HG02943 (cell line): ENCODE results near the gene TNS4.

Source experiments
- ATAC-seq: cut with Tn5 transposase; IDR thresholded peaks from one replicate; pipeline ENCODE4 v1.9.1; 2021; ENCODE audit warnings: mild to moderate bottlenecking, low read depth, moderate library complexity; ENCODE audit not compliant: unreplicated experiment

Gene TNS4

DNA sequence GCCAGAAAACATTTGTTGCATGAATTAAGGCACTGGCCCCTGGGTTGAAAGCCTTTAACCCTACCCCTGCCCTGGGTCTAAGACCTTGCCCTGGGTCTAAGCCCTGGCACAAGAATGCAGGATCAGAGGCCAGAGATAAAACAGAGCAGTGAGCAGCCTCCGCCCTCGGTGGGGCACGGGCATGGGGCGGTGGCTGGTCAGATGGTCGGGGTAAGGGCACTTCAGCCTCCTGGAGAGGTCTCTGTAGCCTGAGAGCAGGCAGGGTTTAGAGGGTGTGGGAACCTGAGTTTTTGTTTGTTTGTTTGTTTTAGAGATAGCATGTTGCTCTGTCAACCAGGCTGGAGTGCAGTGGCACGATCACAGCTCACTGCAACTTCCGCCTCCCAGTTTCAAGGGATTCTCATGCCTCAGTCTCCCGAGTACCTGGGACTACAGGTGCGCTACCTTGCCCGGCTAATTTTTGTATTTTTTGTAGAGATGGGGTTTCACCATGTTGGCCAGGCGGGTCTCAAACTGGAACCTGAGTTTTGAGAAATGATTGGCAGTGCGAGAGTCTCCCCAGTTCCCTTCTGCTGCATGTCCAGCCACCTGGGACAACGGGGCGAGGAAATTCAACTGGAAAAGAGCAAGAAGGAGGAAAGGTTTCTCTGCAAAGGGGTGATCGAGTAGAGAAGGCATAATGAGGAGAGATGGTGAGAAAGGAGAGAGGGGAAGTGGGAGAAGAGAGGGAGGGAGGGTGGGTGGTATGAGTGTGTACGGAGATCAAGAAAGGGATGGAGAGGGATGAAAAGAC, 27.7 kb downstream of the TNS4 start:
- ATAC-seq, result no peak

DNA sequence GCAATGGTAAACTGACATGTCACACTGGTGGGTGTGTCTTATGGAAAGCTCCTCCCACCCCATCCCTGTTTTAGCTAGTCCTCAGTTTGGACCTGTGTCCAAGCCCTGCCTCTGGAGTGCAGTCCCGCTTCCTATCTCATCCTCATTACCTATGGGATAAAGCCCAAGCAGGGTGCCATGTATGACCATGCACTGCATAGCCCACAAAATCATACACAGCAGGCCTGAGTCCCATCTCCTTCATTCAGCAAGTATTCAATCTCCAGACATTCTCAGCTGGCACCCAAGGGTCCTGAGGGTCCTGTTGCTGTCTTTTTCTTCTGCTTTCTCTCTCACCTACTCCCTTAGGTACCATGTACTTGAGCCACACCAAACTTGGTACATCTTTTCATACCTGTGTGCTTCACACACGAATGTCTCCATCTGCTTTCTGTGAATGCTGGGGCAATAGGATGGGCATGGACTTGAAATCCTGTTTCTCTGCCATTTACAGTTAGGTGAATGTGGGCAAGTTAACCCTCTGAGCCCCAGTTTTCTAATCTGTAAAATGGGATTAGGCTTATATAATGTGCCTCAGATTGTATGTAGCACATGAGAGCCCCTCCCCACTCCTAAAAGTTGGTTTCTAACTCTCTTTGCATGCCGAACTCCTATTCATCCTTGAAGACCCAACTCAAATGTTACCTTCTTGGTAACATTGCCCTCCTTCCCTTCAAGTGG, 28.5 kb downstream of the TNS4 start:
- ATAC-seq, result no peak

DNA sequence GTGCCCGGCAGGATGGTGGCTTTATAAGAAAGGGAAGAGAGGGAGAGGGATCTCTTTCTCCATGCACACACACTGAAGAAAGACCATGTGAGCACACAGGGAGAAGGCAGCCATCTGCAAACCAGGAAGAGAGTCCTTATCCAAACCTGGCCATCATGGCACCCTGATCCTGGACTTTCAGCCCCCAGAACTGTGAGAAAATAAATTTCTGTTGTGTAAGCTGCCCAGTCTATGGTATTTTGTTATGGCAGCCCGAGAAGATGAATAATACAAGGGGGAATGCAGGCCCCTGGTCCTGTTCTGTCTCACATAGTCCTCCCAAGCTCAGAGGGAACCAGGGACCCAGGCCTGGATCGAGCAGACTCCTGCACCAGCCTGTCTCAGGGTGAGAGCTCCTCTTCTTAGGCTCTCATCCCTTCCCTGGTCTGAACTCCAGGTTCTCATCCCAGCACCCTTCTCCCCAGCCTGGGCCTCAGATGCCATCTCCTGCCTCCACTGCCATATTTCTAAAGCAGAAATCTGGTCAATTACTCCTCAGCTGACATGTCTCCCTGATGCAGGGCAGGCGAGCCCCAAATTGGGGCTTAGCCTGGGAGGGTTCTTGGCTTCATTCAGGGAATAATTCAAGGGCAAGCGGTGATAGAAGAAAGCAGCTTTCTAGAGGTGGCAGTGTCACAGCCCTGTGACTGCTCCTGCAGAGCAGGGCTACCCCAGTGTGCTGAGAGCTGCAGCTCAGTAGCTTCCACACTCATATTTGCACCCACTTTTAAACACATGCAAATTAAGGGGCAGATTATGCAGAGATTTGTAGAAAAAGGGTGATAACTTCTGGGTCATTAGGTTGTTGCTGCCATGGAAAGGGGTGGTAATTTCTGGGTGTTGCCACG, 29.3 kb downstream of the TNS4 start:
- no peak for ATAC-seq

DNA sequence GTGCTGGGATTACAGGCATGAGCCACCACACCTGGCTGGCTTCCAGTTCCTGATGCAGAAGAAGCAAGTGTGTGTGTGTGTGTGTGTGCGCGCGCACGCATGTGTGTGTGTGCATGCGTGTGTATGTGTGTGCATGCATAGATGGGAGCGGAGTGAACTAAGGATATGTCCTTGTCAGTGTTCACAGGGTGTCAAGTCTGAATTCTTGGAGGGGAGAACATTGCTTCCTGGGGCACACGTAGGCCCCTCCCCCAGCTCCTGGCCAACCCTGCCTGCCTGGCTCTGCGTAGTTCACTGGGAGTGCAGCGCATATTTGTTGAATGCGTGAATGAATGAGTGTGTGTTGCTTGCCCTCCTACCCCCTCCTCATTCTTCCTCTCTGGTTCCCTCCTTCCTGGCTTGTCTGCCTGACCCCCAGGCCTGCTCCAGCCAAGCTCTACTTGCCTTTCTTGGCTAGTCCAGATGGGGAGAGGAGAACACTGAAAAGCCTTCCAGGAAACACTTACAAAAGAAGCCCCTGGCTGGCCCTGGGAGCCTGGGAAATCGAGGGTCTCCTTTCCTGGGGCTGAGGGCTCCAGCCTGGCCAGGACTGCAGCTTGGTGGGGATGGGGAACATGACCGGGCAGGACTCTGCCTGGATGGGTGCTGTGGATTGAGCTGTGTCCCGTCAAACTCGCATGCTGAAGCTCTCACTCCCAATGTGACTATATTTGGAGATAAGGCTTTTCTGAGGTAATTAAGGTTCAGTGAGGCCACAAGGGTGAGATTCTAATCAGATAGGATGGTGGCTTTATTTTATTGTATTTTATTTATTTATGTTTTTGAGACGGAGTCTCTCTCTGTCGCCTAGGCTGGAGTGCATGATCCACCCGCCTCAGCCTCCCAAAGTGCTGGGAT, 30.2 kb downstream of the TNS4 start:
- ATAC-seq, result no peak

DNA sequence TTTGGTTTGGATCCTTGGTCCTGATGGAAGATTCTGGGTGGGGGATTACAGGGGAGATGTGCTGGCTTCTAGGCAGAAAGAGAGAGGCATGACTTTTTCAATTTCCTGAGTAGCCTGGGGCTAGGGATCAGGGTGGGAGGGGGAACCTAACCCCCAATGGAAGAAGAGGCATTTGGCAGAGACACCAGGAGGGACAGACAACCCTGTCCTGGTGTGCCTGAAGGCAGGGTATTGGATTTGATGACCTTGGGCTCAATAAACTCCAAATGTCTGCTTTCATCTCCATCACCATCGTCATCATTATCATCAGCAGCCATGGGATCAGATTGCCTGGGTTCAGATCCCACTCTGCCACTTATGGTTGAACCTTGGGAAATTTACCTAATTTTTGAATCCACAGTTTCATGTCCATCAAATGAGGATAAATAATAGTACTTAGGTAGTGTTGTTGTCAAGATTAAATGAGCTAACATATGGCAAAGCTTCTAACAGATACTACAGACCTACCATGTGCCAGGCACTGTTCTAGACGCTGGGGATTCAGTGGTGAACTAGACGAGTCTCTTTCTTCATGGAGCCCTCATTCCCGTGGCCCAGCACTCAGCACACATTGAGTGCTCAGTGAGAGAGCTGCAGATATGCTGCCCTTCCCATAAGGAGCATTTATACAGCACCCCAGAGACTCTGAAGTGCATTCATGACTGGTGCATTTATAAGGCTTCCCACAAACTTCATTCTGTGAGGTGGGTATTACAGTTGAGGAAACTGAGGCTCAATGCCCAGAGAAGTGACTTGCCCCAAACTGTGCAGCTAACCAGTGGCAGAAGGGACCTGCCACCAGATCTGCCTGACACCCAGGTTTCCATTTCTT, 31.4 kb downstream of the TNS4 start:
- ATAC-seq, result no peak

DNA sequence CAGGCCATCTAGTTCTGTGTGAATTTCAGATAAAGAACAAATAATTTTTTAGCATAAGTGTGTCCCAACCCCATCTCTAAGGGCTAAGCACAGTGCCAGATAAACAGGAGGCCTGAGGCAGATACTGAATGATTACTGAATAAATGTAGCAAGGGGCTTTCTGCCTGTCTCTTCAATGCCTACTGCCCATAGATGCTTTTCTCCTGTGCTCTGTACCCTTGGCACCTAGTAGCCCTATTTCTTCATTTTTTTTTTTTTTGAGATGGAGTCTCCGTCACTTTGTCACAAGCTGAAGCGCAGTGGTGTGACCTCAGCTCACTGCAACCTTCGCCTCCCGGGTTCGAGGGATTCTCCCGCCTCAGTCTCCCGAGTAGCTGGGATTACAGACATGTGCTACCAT, 32.9 kb downstream of the TNS4 start:
- no peak for ATAC-seq

DNA sequence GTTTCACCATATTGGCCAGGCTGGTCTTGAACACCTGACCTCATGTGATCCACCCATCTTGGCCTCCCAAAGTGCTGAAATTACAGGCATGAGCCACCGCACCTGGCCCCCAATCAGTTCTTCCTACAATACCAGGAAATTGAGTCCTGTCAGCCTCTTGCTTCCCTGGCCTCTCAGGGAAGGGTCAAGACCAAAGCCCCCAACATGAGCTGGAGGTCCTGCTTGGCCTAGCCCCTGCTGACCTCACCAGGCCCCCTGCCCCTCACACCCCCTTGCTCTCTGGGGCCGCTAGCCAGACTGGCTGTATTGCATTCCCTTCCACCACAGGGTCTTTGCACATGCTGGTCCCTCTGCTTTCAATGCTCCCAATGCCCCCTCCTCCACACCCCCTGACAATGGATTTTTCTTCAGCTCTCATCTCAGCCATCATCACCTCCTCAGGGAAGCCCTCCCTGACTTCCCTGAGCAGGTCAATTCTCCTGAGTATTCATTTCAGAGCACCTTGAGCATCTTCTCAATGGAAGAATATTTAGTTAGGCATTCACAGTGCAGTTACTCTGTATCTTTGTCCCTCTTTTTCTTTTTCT, 34.0 kb downstream of the TNS4 start:
- ATAC-seq, result no peak

DNA sequence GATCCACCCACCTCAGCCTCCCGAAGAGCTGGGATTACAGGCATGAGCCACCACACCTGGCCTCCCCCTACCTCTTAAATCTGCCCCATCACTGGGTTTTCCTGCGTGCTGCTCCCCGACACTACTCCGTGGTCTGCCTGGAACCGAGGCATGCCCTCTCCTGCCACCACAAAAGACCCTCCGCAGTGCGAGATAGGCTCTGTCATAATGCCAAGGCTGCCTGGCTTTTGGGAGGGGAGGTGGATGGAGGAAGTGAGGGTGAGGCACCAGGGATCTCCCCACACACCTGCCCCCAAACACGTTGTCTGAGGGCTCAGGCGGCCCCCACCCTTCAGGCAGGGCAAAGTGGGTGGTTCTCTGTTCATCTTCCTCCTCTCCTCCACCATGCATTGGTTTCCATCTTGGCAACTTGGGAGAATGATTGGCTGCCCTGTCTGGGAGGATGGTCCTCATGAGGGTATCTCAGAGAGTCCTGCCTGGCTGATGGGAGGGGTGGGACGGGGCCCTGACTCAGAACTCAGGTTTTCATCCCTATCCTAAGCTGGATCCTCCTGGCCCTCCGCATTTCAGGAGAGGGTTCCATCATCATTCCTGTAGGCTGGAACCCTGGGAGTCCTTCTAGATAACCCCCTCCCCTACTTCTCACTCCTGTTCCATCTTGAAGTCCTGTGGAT, 35.0 kb downstream of the TNS4 start:
- ATAC-seq, result no peak

DNA sequence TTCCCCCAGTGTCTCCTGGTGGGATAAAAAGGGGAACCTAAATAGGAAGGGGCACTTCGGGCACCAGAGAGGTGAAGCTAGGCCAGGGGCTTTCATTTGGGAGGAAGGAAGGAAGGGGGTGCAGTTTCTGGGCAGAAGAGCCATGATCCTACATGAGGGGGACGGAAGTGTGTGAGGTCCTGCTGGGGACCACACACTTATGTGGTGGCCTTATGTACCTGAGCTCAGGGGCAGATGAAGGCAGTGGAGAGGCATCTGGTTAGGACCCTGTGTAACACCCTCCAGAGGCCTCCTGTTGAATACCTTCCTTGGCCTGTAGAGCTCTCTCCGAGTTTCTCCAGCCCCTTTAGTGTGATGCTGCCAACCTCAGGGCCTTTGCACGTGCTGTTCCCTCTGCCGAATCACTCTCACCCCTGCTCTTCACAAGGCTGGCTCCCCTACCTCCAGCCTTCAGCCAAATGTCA, 37.0 kb downstream of the TNS4 start:
- no peak for ATAC-seq

DNA sequence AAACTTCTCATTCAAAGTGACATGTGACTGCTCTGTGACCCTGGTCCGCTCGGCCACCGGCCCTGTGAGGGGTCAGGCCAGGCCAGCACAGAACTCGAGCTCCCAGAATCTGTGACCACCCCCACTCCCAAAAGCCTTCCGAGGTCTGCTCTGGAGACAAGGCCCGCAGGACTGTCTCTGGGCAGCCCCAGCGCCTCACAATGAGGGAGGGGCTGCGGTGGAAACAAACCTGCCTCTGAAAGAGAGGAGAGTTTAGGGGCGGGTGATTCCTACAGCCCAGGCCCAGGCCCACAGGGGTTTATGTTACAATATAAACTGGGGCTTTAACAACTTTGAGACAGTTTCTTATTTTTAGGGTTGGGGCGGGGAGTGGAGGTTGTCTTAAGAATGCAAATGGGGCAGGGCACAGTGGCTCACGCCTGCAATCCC, 38.3 kb downstream of the TNS4 start:
- no peak for ATAC-seq

DNA sequence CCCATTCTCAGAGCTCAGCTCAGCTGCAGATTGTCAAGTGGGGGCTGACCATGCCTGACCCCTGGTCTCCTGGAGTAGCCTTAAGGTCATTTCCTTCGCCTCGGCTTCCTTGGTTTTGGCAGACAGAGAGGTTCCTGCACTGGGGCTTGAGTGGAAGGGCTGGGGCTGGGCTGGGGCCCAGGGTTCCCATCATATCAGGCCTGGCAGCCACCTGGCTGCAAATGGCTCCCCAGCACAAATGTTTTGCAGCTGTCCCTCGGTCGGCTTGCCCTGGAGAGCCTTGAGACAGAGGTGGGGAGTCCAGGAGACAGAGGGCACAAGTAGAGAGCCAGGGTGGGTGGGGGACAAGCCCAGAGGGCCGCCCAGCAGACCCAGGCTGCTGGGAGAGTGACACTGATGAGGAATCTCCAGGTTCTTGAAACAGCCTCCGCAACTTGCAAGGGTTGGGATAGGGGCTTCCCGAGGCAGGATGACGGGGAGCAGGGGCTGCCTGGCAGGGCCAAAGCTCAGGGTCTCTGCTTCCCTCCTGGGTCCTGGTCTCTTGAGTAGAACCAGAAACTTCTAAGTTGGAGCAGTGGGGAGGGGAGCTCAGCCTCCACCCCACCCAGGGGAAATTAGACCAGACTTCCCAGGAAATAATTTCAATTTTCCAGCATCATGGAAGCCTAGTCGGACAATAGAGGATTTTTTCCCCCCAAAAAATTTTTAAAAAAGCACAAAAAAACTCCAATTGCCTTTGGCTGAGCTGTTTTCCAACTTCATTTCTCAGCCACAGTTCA, 38.9 kb downstream of the TNS4 start:
- no peak for ATAC-seq

DNA sequence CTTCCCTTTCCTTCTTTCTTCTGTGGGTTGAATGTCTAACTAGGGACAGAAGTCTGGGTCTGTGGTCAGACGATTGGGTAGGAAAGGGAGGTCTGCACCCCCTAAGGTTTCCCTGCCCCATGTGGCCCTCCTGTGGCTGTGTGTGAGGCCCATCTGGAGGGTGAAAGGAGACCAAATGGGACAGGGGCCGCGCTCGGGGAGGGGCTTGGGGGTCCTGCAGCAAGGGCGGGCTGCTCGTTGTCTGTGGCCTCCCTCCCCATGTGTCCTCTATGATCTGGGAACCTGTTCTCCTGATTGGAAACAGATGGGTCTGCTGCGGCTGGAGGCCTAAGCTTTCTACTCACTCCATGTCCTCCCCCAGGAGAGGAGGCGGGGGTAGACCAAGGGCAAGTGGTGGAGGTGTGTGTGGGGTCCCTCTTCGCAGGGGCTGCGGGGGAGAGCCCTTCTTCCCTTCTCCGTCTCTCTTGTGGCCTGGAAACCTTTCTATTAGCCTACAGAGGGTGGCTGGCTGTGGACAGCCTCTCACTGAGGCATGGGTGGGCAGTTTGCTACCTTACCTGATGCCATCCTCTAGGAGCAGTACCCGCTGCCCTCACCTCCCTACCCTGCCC, 39.6 kb downstream of the TNS4 start:
- ATAC-seq, result no peak

DNA sequence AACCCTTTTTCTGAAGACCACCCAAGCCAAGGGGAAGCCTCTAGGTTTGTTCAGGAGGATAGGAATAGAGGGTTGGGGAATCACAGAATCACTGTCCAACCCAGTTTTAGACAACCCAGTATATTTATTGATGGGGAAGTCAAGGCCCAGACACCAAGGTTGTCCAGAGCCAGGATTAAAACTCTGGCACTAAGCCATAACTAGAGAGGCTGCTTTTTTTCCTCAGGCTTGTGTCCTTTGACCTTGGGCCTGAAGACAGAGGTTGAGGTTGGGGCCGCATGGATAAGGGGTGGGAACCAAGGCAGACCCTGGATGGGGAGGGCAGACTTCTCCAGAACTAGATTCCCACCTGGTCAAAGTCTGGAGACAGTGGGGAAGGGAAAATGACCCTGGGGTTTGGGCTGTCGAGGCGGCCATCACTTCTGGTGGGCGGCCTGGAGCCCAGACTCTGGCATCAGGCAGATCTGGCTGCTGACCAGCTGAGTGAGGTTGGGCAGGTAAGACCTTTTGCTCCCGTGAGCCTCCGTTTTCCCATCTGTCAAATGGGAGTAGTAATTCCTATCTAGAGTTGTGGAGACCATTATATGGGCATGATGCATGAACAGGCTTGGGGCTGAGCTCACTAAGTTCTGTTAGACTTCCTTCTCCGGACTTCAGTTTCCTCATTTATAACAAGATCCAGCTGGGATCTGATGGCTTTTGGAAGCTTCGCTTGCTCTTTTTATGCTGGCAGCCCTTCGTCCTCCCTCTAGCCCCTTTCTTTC, 40.3 kb downstream of the TNS4 start:
- no peak for ATAC-seq

DNA sequence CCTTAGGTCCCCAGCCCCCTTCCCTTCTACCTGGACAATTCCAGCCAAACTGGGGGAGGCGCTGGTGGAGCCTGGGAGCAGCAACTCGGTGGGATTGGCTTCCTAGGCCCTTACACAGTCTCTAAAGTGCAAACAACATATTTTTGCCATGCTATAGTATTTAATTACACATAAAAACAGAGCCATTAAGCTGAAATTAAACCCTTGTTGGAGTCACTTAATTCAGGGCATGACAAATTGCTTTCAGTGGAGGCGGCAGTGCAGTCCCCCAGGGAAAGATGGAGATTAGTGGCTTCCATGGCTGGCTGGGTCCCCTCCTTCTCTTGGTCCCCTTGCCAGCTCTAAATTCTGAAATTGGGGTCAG, 40.8 kb downstream of the TNS4 start:
- ATAC-seq, result no peak

DNA sequence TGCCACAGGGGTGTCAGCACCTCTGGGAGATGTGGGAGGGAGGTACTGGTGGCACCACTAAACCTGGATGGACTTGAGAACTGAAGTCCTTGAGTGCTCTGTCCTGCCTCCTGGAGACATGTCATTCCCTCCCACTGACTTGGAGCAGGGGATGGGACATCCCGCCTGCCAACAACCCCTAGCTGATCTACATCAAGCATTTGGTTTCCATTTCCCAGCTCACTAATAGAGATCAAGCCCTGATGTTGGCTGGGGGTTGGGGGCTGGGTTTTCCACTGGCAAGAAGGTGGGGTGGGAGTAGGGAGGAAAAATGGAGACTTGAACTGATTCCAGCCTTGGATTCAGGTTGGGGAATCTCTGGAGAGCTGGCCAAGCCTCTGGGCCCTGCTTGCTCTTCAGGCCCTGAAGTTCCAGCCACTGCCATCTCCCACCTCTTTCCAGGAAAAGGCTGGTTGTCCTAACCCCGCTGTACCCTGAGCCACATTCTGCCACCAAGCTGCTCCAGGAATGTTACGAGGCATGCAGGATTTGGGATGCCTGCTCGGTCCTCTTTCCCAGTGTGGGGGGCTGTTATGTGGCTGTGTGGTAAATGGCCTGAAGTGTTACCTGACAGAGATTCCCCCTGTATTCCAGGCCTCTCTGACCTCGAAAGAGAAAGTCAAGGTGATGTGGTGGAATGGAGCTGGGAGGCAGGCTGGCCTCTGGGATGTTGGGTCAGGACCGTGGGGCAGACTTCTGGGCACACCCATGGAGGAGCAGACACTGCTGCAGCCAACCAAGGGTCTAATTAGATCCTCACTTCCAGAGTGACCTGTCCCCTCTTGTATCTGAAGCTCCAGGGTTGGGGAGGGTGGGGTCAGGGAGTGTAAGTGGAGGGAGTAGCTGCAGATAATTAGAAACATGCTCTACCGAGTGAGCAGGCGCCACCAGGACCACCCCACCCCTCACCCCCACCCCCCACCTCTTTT, 41.5 kb downstream of the TNS4 start:
- ATAC-seq, result no peak
